Tibial artery (tissue), 4 donors: Measurements from ENCODE around the gene KCNK5.

Experiments
- DNase-seq, 2 donors: peaks; one replicate each; pipeline ENCODE4 v3.0.0-alpha.2; 2019
- H3K27ac ChIP-seq, 2 donors: fragments of 200-600 bp; sonication (generic) in 1 of 2; 1 replicate in 1 of 2; 2 replicates in 1 of 2; pipeline ENCODE4 v1.5.1; 2018 to 2019; ENCODE audit warnings: mild to moderate bottlenecking in 1 of 2
- H3K27me3 ChIP-seq, 2 donors: fragments of 200-600 bp; sonication (generic) in 1 of 2; one replicate each; pipeline versions ENCODE4 v1.5.1 to v1.6.0; 2016 to 2019
- H3K36me3 ChIP-seq, 3 donors: fragments of 200-600 bp; sonication (generic) in 2 of 3; one replicate each; pipeline ENCODE4 v1.5.1; 2016 to 2019; ENCODE audit warnings: mild to moderate bottlenecking in 2 of 3
- H3K4me1 ChIP-seq, 4 donors: fragments of 200-600 bp; sonication (generic) in 2 of 4; 1 replicate in 3 of 4; 2 replicates in 1 of 4; pipeline ENCODE4 v1.5.1; 2016 to 2019
- H3K4me3 ChIP-seq, 2 donors: fragments of 200-600 bp; sonication (generic) in 1 of 2; 1 replicate in 1 of 2; 2 replicates in 1 of 2; pipeline ENCODE4 v1.5.1; 2018 to 2019; ENCODE audit warnings: mild to moderate bottlenecking in 2 of 2
- H3K9me3 ChIP-seq, 3 donors: fragments of 200-600 bp; sonication (generic) in 1 of 3; one replicate each; pipeline ENCODE4 v1.5.1; 2016 to 2019
- intact Hi-C: fragments of 100-400 bp; cut with DNase I; formaldehyde crosslinking; loops from one replicate; pipeline ENCODE4 v1.15.0; 2023; ENCODE audit warnings: low total_unique reads
- TF ChIP-seq, protein P1 (sequence below), 2 experiments: fragments of 200-600 bp in 1 of 2; fragments of 450-650 bp in 1 of 2; IDR thresholded peaks; one replicate each; pipeline ENCODE4 v1.5.1; 2017 to 2019; ENCODE audit warnings: antibody characterized with exemption in 2 of 2, mild to moderate bottlenecking in 1 of 2, moderate library complexity in 1 of 2

KCNK5 gene

DNA sequence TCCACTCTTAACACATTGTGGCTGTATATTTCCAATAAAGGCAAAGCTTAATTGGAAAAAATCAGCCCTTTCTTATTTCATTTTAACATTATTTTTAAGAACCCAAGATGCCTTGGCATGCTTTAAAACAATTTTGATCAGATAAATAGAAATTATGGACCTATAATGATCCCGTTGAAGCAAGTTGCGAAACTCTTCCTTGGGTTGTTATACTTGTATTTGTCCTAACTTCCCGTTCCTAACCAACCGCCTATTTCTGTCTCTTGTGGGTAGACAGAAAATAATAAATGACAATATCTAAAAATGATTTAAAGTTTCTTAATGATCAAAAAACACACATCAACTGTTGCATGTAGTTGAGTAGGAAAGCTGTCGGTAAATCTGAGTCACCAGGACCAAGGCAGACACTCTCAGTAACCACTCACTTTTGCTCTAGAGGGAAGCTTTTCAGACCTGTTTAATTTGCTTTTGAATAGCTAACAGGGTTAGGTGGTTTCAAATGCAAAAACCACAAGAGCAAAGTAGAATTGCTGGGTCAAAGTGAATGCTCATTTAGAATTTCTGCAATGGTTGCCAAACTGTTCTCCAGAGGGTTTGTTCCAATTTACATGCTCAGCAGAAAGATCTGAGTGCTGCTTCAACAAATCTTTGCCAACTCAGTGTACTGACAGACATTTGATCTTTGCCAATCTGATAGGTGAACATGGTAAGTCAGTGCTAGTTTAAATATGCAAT, 34.2 kb upstream of the KCNK5 start:
- H3K4me1 ChIP-seq, result no peaks in the 10 kb centered on the region
- DNase-seq, result no peak
- TF ChIP-seq, protein P1, sequence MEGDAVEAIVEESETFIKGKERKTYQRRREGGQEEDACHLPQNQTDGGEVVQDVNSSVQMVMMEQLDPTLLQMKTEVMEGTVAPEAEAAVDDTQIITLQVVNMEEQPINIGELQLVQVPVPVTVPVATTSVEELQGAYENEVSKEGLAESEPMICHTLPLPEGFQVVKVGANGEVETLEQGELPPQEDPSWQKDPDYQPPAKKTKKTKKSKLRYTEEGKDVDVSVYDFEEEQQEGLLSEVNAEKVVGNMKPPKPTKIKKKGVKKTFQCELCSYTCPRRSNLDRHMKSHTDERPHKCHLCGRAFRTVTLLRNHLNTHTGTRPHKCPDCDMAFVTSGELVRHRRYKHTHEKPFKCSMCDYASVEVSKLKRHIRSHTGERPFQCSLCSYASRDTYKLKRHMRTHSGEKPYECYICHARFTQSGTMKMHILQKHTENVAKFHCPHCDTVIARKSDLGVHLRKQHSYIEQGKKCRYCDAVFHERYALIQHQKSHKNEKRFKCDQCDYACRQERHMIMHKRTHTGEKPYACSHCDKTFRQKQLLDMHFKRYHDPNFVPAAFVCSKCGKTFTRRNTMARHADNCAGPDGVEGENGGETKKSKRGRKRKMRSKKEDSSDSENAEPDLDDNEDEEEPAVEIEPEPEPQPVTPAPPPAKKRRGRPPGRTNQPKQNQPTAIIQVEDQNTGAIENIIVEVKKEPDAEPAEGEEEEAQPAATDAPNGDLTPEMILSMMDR (IDR thresholded peaks at IDR 0.05), result no peak
- no peak overlapping the region for H3K4me3 ChIP-seq
- no peak overlapping the region for H3K27ac ChIP-seq
- no peaks in the 10 kb centered on the region for H3K9me3 ChIP-seq
- no peaks in the 10 kb centered on the region for H3K36me3 ChIP-seq
- H3K27me3 ChIP-seq, result peaks cover 0 to 24% of the 10 kb centered on the region in 2 donors
- intact Hi-C loops, result no loop called here

DNA sequence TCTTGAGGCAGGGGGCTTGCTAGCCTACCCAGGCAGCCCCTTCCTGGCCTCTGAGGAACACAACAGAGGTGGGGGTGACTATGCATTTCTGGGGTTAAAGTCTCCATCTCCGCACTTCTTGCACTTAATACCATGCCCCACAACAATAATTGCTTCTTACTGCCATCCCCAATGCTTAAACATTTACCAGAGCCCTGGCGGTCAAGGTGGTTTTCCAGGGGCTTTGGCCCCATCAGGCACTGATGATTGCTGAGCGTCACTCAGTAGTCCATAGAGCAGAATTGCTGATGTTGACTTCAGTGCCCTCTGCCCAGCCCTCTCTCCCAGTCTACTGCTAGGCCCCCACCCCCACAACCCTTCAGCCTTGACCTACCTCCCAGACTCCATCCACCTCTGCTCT, 32.5 kb upstream of the KCNK5 start:
- Histone ChIP-seq H3K27me3 (peaks cover 0 to 24% of the 10 kb centered on the region in 2 donors), H3K36me3 (no peaks in the 10 kb centered on the region), H3K4me3 (no peak overlapping the region), H3K9me3 (no peaks in the 10 kb centered on the region), H3K4me1 (no peaks in the 10 kb centered on the region), H3K27ac (no peak overlapping the region)
- DNase-seq, result no peak
- intact Hi-C loops, result no loop called here
- TF ChIP-seq, protein P1 (IDR thresholded peaks at IDR 0.05), result no peak

DNA sequence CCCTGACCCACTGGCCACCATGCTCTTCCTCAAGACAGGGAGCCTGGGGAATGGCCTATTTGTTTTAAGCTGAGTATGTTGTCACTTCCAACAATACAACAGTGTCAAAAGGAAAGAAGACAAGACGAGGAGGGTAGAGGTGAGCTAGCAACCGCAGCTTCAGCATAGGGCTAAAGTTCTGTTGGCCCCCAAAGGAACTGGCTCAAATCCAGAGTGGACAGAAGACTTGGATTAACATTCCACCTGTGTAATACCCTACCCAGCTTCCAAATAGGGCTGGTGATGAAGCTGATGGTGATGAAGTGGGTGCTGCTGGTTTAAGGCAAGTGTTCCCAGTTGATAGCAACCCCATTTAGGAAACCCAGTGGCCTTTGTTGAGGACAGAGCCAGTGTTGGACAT, 31.7 kb upstream of the KCNK5 start:
- no peak for DNase-seq
- H3K9me3 ChIP-seq, result no peaks in the 10 kb centered on the region
- H3K36me3 ChIP-seq, result no peaks in the 10 kb centered on the region
- H3K4me1 ChIP-seq, result no peaks in the 10 kb centered on the region
- H3K27ac ChIP-seq, result no peak overlapping the region
- H3K4me3 ChIP-seq, result no peak overlapping the region
- peaks cover 0 to 24% of the 10 kb centered on the region in 2 donors for H3K27me3 ChIP-seq
- TF ChIP-seq, protein P1 (IDR thresholded peaks at IDR 0.05), result no peak
- intact Hi-C loops, result no loop called here

DNA sequence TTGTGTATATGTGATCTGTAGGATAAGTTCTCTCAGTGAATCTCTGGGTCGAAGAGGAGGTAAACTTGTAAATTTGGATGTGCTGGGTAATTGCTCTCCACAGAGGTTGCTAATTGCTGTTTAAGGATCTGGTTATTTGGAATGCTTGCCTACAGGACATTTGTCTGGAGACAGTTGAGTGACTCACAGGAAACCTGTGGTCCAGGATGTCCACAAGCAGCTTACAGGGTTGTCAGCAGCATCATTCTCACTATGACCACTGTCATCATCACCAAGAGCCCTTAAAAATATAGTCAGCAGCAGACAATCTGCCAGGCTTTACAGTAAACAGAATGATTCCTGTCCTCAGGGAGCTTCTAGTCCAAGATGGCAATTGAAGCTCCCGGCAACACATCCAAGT, 31.2 kb upstream of the KCNK5 start:
- H3K4me3 ChIP-seq, result no peak overlapping the region
- no peaks in the 10 kb centered on the region for H3K4me1 ChIP-seq
- peaks cover 0 to 24% of the 10 kb centered on the region in 2 donors for H3K27me3 ChIP-seq
- no peaks in the 10 kb centered on the region for H3K9me3 ChIP-seq
- no peaks in the 10 kb centered on the region for H3K36me3 ChIP-seq
- no peak for DNase-seq
- intact Hi-C loops, result no loop called here
- H3K27ac ChIP-seq, result no peak overlapping the region
- TF ChIP-seq, protein P1 (IDR thresholded peaks at IDR 0.05), result no peak

DNA sequence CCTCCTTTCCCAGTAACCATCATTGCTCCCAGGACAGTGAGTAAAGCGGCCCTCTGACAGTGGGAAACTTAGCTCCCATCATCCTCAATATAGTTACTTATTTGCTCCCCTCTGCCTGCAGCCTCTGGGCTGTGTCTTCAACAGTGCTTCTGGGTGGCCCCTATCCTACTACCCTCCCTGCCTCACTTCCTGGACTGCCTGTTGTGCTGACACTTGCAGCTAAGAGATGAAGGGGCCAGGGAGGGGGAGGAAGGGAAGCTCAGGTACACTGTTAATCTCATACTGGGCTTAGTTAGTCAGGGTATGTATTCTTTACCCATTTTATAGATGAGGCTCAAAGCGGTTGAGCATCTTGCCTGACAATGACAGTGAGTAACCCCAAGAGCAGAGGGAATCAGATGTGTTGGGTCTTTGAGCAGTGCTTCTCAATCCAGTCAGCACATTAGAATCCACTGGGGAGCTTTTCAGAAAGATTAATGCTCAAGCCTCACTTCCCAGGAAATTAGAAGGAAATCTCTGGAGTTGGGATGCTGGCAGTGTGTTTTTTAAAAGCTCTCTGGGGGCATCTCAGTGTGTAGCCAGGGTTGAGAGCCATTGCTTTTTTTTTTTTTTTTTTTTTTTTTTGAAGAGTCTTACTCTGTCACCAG, 27.1 kb upstream of the KCNK5 start:
- H3K27ac ChIP-seq, result no peak overlapping the region
- no peaks in the 10 kb centered on the region for H3K9me3 ChIP-seq
- H3K36me3 ChIP-seq, result no peaks in the 10 kb centered on the region
- no peaks in the 10 kb centered on the region for H3K4me1 ChIP-seq
- H3K27me3 ChIP-seq, result peaks cover 0 to 20% of the 10 kb centered on the region in 2 donors
- TF ChIP-seq, protein P1 (IDR thresholded peaks at IDR 0.05), result no peak
- no peak overlapping the region for H3K4me3 ChIP-seq
- intact Hi-C loops, result no loop called here
- no peak for DNase-seq
